Tibial nerve (tissue), 4 donors: Measurements from ENCODE around the gene COL4A2. TPM values are rescaled to one million over a fixed set of nuclear protein-coding genes. Genes with fewer than 3 reads are reported as not detected.
A peak's percentile ranks its signal among the peaks of the same experiment; 100 is the strongest.

Source experiments
- DNase-seq, 2 donors: peaks; one replicate each; pipeline ENCODE4 v3.0.0-alpha.2; 2019; ENCODE audit warnings: low spot score in 2 of 2
- H3K27ac ChIP-seq, 4 donors: fragments of 200-600 bp; sonication (generic) in 3 of 4; one replicate each; pipeline ENCODE4 v1.5.1; 2017 to 2019; ENCODE audit warnings: mild to moderate bottlenecking in 1 of 4
- H3K27me3 ChIP-seq, 2 donors: fragments of 200-600 bp; sonication (generic) in 1 of 2; one replicate each; pipeline versions ENCODE4 v1.5.1 to v1.6.0; 2017 to 2019
- H3K36me3 ChIP-seq, 3 donors: fragments of 200-600 bp; sonication (generic); one replicate each; pipeline ENCODE4 v1.5.1; 2018 to 2019
- H3K4me1 ChIP-seq, 4 donors: fragments of 200-600 bp; sonication (generic) in 3 of 4; one replicate each; pipeline ENCODE4 v1.5.1; 2017 to 2019
- H3K4me3 ChIP-seq, 4 donors: fragments of 200-600 bp; sonication (generic) in 3 of 4; one replicate each; pipeline ENCODE4 v1.5.1; 2017 to 2019; ENCODE audit warnings: mild to moderate bottlenecking in 1 of 4, moderate library complexity in 1 of 4
- H3K9me3 ChIP-seq, 4 donors: fragments of 200-600 bp; sonication (generic) in 3 of 4; one replicate each; pipeline ENCODE4 v1.5.1; 2017 to 2019
- EP300 ChIP-seq, 2 donors: sonication (generic); formaldehyde crosslinking; IDR thresholded peaks; one replicate each; pipeline ENCODE4 v1.6.1; 2017; ENCODE audit warnings: antibody characterized with exemption in 2 of 2, mild to moderate bottlenecking in 1 of 2
- POLR2A ChIP-seq, 2 donors: fragments of 450-650 bp; IDR thresholded peaks; one replicate each; pipeline ENCODE4 v1.6.1; 2017; ENCODE audit warnings: antibody characterized with exemption in 2 of 2, mild to moderate bottlenecking in 2 of 2, moderate library complexity in 2 of 2
- WGBS, 2 donors: methylation state at CpG; one replicate each; pipeline ENCODE4 v1.1.5; 2018; 5-methylcytosine and 5-hydroxymethylcytosine counted together
- total RNA-seq, 4 donors: library from RNA; depleted of rRNA; stranded (reverse); fragments of >200 nt; gene quantifications; one replicate each; pipeline ENCODE4 v1.1.0, GENCODE V29; 2016
- TF ChIP-seq, protein P1 (sequence below), 5 experiments: fragments of 200-600 bp in 3 of 5; fragments of 450-650 bp in 2 of 5; sonication (generic) in 3 of 5; IDR thresholded peaks; one replicate each; pipeline ENCODE4 v1.5.1; 2016 to 2019; ENCODE audit warnings: antibody characterized with exemption in 5 of 5, mild to moderate bottlenecking in 3 of 5, moderate library complexity in 2 of 5

Gene COL4A2
- total RNA-seq, 4 donors from 2014 or later: 576 to 821 (median 658) TPM

DNA sequence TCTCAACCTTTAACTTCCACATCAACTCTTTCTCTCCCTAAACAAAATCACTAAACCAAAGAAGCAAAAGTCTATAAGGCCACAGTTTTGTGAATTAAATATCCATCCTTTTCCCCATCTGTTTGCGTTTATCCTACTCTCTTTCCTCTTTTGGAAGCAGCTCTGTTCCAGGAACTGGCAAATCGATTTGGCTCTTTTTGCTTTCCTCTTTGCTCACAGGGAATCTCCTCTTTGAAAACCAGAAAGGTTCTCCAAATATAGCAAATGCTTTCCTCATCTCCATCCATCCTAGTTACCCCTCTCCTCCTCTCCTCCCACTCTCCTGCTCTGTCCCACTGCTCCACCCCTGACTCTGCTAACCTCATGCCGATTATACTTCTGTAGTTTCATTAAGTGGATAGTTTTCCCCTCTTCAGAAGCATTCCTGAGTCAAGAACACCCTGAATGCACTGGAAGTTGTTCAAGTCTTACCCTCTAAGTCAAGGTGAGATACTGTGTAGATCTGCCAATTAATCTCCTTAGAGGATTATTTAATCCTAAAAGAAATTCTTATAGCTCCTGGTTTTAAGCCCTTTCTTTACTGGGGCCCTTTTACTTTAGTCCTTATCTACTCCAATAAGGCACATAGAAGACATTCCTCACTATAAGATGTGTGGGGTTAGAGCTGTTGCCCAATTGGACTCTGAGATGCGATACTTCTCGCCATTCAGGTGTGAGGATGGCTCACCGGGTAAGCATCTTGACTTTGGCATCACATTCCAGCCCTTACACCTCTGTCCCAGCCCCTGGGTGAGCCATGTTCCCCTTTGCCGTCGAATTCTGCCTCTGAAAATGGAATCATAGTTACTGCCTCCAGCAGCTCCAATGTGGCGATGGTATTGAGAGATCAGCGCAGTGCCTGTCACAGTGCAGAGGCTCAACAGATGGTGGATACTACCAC, 67.6 kb downstream of the COL4A2 start:
- H3K4me1 ChIP-seq: peaks cover 0 to 87% (median 43%) of the 10 kb centered on the region in 4 donors
- WGBS, 2 donors: 75 to 80% methylated on average over 10 of the region's 10 CpGs
- no peak overlapping the region for H3K4me3 ChIP-seq
- H3K9me3 ChIP-seq: no peaks in the 10 kb centered on the region
- DNase-seq: no peak
- peak overlapping the region in 2 of 4 donors; percentile 13 to 43 for H3K27ac ChIP-seq
- H3K27me3 ChIP-seq: no peaks in the 10 kb centered on the region
- H3K36me3 ChIP-seq: no peaks in the 10 kb centered on the region
- TF ChIP-seq, protein P1, sequence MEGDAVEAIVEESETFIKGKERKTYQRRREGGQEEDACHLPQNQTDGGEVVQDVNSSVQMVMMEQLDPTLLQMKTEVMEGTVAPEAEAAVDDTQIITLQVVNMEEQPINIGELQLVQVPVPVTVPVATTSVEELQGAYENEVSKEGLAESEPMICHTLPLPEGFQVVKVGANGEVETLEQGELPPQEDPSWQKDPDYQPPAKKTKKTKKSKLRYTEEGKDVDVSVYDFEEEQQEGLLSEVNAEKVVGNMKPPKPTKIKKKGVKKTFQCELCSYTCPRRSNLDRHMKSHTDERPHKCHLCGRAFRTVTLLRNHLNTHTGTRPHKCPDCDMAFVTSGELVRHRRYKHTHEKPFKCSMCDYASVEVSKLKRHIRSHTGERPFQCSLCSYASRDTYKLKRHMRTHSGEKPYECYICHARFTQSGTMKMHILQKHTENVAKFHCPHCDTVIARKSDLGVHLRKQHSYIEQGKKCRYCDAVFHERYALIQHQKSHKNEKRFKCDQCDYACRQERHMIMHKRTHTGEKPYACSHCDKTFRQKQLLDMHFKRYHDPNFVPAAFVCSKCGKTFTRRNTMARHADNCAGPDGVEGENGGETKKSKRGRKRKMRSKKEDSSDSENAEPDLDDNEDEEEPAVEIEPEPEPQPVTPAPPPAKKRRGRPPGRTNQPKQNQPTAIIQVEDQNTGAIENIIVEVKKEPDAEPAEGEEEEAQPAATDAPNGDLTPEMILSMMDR (IDR thresholded peaks at IDR 0.05): no peak
- TF ChIP-seq EP300 (IDR thresholded peaks at IDR 0.05): no peak
- no peak for TF ChIP-seq POLR2A (IDR thresholded peaks at IDR 0.05)

DNA sequence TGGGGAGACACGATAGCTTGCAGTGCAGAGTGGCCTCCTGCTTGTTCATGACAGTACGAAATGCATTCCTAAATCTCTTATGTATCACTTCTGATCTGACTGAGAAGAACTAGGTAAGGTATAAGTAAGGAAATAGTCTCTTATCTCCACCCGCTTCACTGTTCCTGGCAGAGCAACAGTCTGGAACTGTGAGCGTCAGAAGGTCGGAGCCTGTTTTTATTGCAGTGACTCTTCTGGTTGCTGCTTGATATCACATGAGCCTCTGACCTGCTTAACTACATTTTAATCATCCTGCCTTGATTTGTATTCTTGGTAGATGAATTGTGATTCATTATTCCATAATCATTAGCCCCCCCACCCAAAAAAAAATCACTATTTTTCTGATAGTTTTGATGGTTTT, 69.0 kb downstream of the COL4A2 start:
- Histone ChIP-seq H3K27me3 (no peaks in the 10 kb centered on the region), H3K4me3 (no peak overlapping the region), H3K9me3 (no peaks in the 10 kb centered on the region), H3K36me3 (no peaks in the 10 kb centered on the region), H3K27ac (peak overlapping the region in 2 of 4 donors; percentile 9 to 33), H3K4me1 (peaks cover 0 to 91% (median 40%) of the 10 kb centered on the region in 4 donors)
- TF ChIP-seq, protein P1 (IDR thresholded peaks at IDR 0.05): no peak
- peak in 1 of 2 donors; percentile 15 for TF ChIP-seq EP300 (IDR thresholded peaks at IDR 0.05)
- DNase-seq: no peak
- 47 to 54% methylated on average over 5 of the region's 5 CpGs for WGBS, 2 donors

DNA sequence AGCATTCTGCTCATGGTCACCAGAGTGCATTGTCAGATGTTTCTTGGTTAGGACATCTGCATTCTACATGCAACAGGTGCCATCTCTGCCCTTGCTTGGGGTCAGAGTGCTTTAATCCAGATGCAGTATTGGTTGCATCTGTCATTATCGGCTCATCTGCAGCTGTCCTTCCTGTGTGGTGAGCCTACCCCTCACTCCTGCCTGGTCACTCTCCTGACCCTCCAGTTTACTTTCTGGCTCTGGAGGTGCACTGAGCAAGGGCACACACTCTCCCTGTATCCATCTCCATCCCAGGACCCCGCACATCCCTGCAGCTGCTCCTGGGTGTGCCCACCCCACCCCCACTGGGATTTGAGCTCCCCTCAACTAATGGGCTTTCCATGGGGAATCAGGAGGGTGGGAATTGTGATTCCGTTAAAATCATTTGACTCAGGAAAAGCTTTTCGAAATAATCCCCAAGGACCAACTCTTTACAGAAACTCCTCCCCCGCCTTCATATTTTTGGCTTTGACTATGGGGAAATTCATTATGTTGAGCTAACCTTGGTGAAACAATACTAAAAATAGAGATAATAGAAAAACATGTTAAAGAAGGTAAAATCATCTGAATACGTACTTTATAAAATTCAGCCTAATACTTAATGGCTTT, 70.2 kb downstream of the COL4A2 start:
- Histone ChIP-seq H3K27ac (peak overlapping the region in 2 of 4 donors; percentile 26 to 57), H3K4me3 (no peak overlapping the region), H3K27me3 (no peaks in the 10 kb centered on the region), H3K9me3 (no peaks in the 10 kb centered on the region), H3K36me3 (no peaks in the 10 kb centered on the region), H3K4me1 (peaks cover 0 to 87% (median 31%) of the 10 kb centered on the region in 4 donors)
- no peak for DNase-seq
- WGBS, 2 donors: 55% methylated on average over 6 of the region's 6 CpGs
- TF ChIP-seq, protein P1 (IDR thresholded peaks at IDR 0.05): no peak
- TF ChIP-seq POLR2A (IDR thresholded peaks at IDR 0.05): no peak
- no peak for TF ChIP-seq EP300 (IDR thresholded peaks at IDR 0.05)

GRCh38 chr13:110377826-110378201, 70.7 kb downstream of the COL4A2 start:
- WGBS, 2 donors: 20 to 21% methylated on average over 5 of the region's 5 CpGs
- Histone ChIP-seq H3K9me3 (no peaks in the 10 kb centered on the region), H3K36me3 (no peaks in the 10 kb centered on the region), H3K4me1 (peaks cover 0 to 82% (median 29%) of the 10 kb centered on the region in 4 donors), H3K27me3 (no peaks in the 10 kb centered on the region), H3K4me3 (no peak overlapping the region), H3K27ac (peak overlapping the region in 2 of 4 donors; percentile 26 to 57)
- TF ChIP-seq POLR2A (IDR thresholded peaks at IDR 0.05) (no peak), EP300 (IDR thresholded peaks at IDR 0.05) (no peak)
- TF ChIP-seq, protein P1 (IDR thresholded peaks at IDR 0.05): no peak
- DNase-seq: no peak

DNA sequence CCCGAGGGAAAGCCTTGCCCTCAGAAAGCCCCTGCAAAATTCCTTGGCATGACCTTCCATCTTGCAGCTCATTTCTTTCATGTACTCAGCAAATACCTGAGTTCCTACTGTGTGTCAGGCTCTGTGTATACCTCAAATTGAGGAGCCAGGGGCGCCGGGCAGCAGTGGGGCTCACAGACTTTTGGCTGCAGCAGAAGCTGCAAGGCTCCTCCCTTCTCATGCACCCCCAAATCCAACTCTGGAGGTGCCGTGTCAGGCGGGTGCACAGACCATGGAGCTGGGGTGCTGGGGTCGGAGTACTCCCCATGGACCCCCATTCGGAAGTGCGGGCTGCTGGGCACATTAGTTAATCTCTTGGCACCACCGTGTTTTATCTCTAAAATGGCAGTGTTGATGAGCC, 72.3 kb downstream of the COL4A2 start:
- TF ChIP-seq EP300 (IDR thresholded peaks at IDR 0.05) (no peak), POLR2A (IDR thresholded peaks at IDR 0.05) (no peak)
- TF ChIP-seq, protein P1 (IDR thresholded peaks at IDR 0.05): no peak
- H3K4me1 ChIP-seq: peaks cover 0 to 69% (median 25%) of the 10 kb centered on the region in 4 donors
- no peaks in the 10 kb centered on the region for H3K9me3 ChIP-seq
- H3K27ac ChIP-seq: no peak overlapping the region
- no peaks in the 10 kb centered on the region for H3K27me3 ChIP-seq
- no peak for DNase-seq
- no peaks in the 10 kb centered on the region for H3K36me3 ChIP-seq
- 92 to 93% methylated on average over 9 of the region's 9 CpGs for WGBS, 2 donors
- H3K4me3 ChIP-seq: no peak overlapping the region
